HL-60 (cell line): ENCODE results near the gene ANAPC2.

Experiments used
- DNase-seq, 2 experiments: peaks; one replicate each; pipeline ENCODE4 v3.0.0-alpha.2; 2010 to 2020; ENCODE audit warnings: low read depth in 1 of 2, low spot score in 1 of 2
- H3K27ac ChIP-seq: fragments of 250-450 bp; sonication (Bioruptor Pico); replicated peaks from 2 replicates; pipeline ENCODE4 v1.5.1; 2020; ENCODE audit warnings: mild to moderate bottlenecking, moderate library complexity
- H3K27me3 ChIP-seq: fragments of 250-450 bp; sonication (Bioruptor Pico); 2 replicates; pipeline ENCODE4 v1.5.1; 2021; ENCODE audit warnings: mild to moderate bottlenecking, moderate library complexity; ENCODE audit not compliant: insufficient read depth, poor library complexity, severe bottlenecking
- H3K4me3 ChIP-seq: replicated peaks from 2 replicates; pipeline ENCODE4 v1.5.1; 2011; ENCODE audit warnings: mild to moderate bottlenecking, control low read depth, low read length; ENCODE audit not compliant: insufficient read depth
- CTCF ChIP-seq: IDR thresholded peaks from one replicate; pipeline ENCODE4 v1.5.1; 2011; ENCODE audit warnings: low read length, control low read depth, inconsistent platforms; ENCODE audit not compliant: insufficient read depth
- GABPA ChIP-seq: IDR thresholded peaks from 2 replicates; pipeline ENCODE4 v1.6.1; 2012; ENCODE audit warnings: low read depth
- POLR2AphosphoS5 ChIP-seq: IDR thresholded peaks from 2 replicates; pipeline ENCODE4 v1.6.1; 2012; ENCODE audit warnings: low read depth
- REST ChIP-seq: IDR thresholded peaks from 2 replicates; pipeline ENCODE4 v1.6.1; 2012; ENCODE audit warnings: low read depth; ENCODE audit not compliant: insufficient replicate concordance
- SPI1 ChIP-seq: IDR thresholded peaks from 2 replicates; pipeline ENCODE4 v1.6.1; 2012; ENCODE audit warnings: low read depth, mild to moderate bottlenecking, borderline replicate concordance

The ANAPC2 gene

GRCh38 chr9:137233143-137233980, 45.0 kb upstream of the ANAPC2 start:
- peaks cover 14% of the 10 kb centered on the region for H3K27me3 ChIP-seq
- no peak for TF ChIP-seq REST
- no peak for TF ChIP-seq CTCF
- no peak overlapping the region for H3K4me3 ChIP-seq
- no peak for DNase-seq
- no peak overlapping the region for H3K27ac ChIP-seq

- H3K27me3 ChIP-seq: peaks cover 14% of the 10 kb centered on the region
- H3K27ac ChIP-seq: no peak overlapping the region
- H3K4me3 ChIP-seq: no peak overlapping the region
- DNase-seq: no peak
- TF ChIP-seq CTCF (no peak), GABPA (no peak), POLR2AphosphoS5 (no peak), REST (no peak), SPI1 (no peak)
Measured at GRCh38 chr9:137232510-137232909, 44.1 kb upstream of the ANAPC2 start.

- TF ChIP-seq REST (no peak), POLR2AphosphoS5 (no peak), CTCF (no peak), GABPA (no peak), SPI1 (no peak)
- Histone ChIP-seq H3K27me3 (peaks cover 14% of the 10 kb centered on the region), H3K27ac (no peak overlapping the region), H3K4me3 (no peak overlapping the region)
- no peak for DNase-seq
Measured at GRCh38 chr9:137232101-137232500, 43.7 kb upstream of the ANAPC2 start.
